HUES48 (cell line): ENCODE results near the gene ACVRL1.

Experiments
- H3K27ac ChIP-seq: one replicate; pipeline ENCODE4 v1.7.0; 2013; ENCODE audit warnings: low read depth, low read length, inconsistent platforms
- H3K27me3 ChIP-seq: 2 replicates; pipeline ENCODE4 v1.6.1; 2013; ENCODE audit warnings: mild to moderate bottlenecking, low read length; ENCODE audit not compliant: control insufficient read depth, insufficient read depth
- H3K36me3 ChIP-seq: 2 replicates; pipeline ENCODE4 v1.6.1; 2013; ENCODE audit warnings: low read length; ENCODE audit not compliant: control insufficient read depth, insufficient read depth
- H3K4me1 ChIP-seq: 2 replicates; pipeline ENCODE4 v1.6.1; 2013; ENCODE audit warnings: mild to moderate bottlenecking, low read length; ENCODE audit not compliant: control insufficient read depth, insufficient read depth
- H3K4me3 ChIP-seq: 2 replicates; pipeline ENCODE4 v1.5.1; 2013; ENCODE audit warnings: mild to moderate bottlenecking, low read depth, low read length
- H3K9ac ChIP-seq: 2 replicates; pipeline ENCODE4 v1.6.1; 2013; ENCODE audit warnings: mild to moderate bottlenecking, low read depth, low read length, moderate library complexity
- H3K9me3 ChIP-seq: 2 replicates; pipeline ENCODE4 v1.6.1; 2013; ENCODE audit warnings: low read length; ENCODE audit not compliant: control insufficient read depth, insufficient read depth

The ACVRL1 gene

GRCh38 chr12:51937926-51938325 lies 30.6 kb downstream of the ACVRL1 start:
- Histone ChIP-seq H3K9me3 (no peaks in the 10 kb centered on the region), H3K36me3 (no peaks in the 10 kb centered on the region), H3K27me3 (no peaks in the 10 kb centered on the region; the same call in 1 of the 2 replicates), H3K27ac (no peak overlapping the region), H3K4me3 (no peak overlapping the region), H3K4me1 (no peaks in the 10 kb centered on the region), H3K9ac (no peak overlapping the region)

GRCh38 chr12:51938726-51939125 lies 31.4 kb downstream of the ACVRL1 start:
- Histone ChIP-seq H3K4me3 (no peak overlapping the region), H3K27ac (no peak overlapping the region), H3K36me3 (no peaks in the 10 kb centered on the region), H3K27me3 (no peaks in the 10 kb centered on the region; the same call in 1 of the 2 replicates), H3K4me1 (no peaks in the 10 kb centered on the region), H3K9me3 (no peaks in the 10 kb centered on the region), H3K9ac (no peak overlapping the region)

GRCh38 chr12:51941011-51941581 lies 33.8 kb downstream of the ACVRL1 start:
- Histone ChIP-seq H3K9ac (no peak overlapping the region), H3K27ac (no peak overlapping the region), H3K4me1 (no peaks in the 10 kb centered on the region), H3K36me3 (no peaks in the 10 kb centered on the region), H3K4me3 (no peak overlapping the region), H3K9me3 (peaks cover 8% of the 10 kb centered on the region), H3K27me3 (no peaks in the 10 kb centered on the region; the same call in 1 of the 2 replicates)

- Histone ChIP-seq H3K9ac (no peak overlapping the region), H3K27me3 (no peaks in the 10 kb centered on the region; the same call in none of the 2 replicates), H3K36me3 (no peaks in the 10 kb centered on the region), H3K4me3 (no peak overlapping the region), H3K27ac (no peak overlapping the region), H3K9me3 (peaks cover 8% of the 10 kb centered on the region), H3K4me1 (no peaks in the 10 kb centered on the region)
Measured at GRCh38 chr12:51941604-51942003, 34.3 kb downstream of the ACVRL1 start.

- H3K27ac ChIP-seq: no peak overlapping the region
- H3K4me3 ChIP-seq: no peak overlapping the region
- H3K36me3 ChIP-seq: no peaks in the 10 kb centered on the region
- H3K9ac ChIP-seq: no peak overlapping the region
- H3K27me3 ChIP-seq: peaks cover under 1% of the 10 kb centered on the region
- peaks cover 8% of the 10 kb centered on the region for H3K9me3 ChIP-seq
- no peaks in the 10 kb centered on the region for H3K4me1 ChIP-seq
Measured at GRCh38 chr12:51942056-51942455, 34.8 kb downstream of the ACVRL1 start.

- Histone ChIP-seq H3K4me1 (no peaks in the 10 kb centered on the region), H3K27me3 (peaks cover 6% of the 10 kb centered on the region), H3K36me3 (no peaks in the 10 kb centered on the region), H3K27ac (no peak overlapping the region), H3K9ac (no peak overlapping the region), H3K4me3 (no peak overlapping the region), H3K9me3 (peaks cover 8% of the 10 kb centered on the region)
Measured at GRCh38 chr12:51942501-51943000, 35.2 kb downstream of the ACVRL1 start.

GRCh38 chr12:51943346-51943745 lies 36.0 kb downstream of the ACVRL1 start:
- H3K4me3 ChIP-seq: no peak overlapping the region
- H3K27me3 ChIP-seq: peaks cover 13% of the 10 kb centered on the region
- no peaks in the 10 kb centered on the region for H3K36me3 ChIP-seq
- no peak overlapping the region for H3K9ac ChIP-seq
- no peak overlapping the region for H3K27ac ChIP-seq
- H3K9me3 ChIP-seq: peaks cover 8% of the 10 kb centered on the region
- H3K4me1 ChIP-seq: no peaks in the 10 kb centered on the region

GRCh38 chr12:51944608-51945233 lies 37.4 kb downstream of the ACVRL1 start:
- peaks cover 25% of the 10 kb centered on the region for H3K27me3 ChIP-seq
- no peak overlapping the region for H3K27ac ChIP-seq
- H3K36me3 ChIP-seq: no peaks in the 10 kb centered on the region
- no peak overlapping the region for H3K4me3 ChIP-seq
- H3K9me3 ChIP-seq: peaks cover 8% of the 10 kb centered on the region
- H3K9ac ChIP-seq: no peak overlapping the region
- no peaks in the 10 kb centered on the region for H3K4me1 ChIP-seq

- H3K27me3 ChIP-seq: peaks cover 43% of the 10 kb centered on the region
- H3K27ac ChIP-seq: no peak overlapping the region
- H3K9ac ChIP-seq: no peak overlapping the region
- H3K9me3 ChIP-seq: peaks cover 8% of the 10 kb centered on the region
- no peak overlapping the region for H3K4me3 ChIP-seq
- no peaks in the 10 kb centered on the region for H3K36me3 ChIP-seq
- H3K4me1 ChIP-seq: no peaks in the 10 kb centered on the region
Measured at GRCh38 chr12:51947246-51947996, 40.1 kb downstream of the ACVRL1 start.

GRCh38 chr12:51948066-51948465 lies 40.8 kb downstream of the ACVRL1 start:
- peaks cover 4% of the 10 kb centered on the region for H3K4me1 ChIP-seq
- H3K9ac ChIP-seq: no peak overlapping the region
- H3K4me3 ChIP-seq: no peak overlapping the region
- peaks cover 49% of the 10 kb centered on the region for H3K27me3 ChIP-seq
- no peaks in the 10 kb centered on the region for H3K36me3 ChIP-seq
- no peak overlapping the region for H3K27ac ChIP-seq
- H3K9me3 ChIP-seq: peaks cover 8% of the 10 kb centered on the region
